HepG2 (cell line): ENCODE data around the gene DNTTIP2. TPM values are rescaled to one million over a fixed set of nuclear protein-coding genes. Genes with fewer than 3 reads are reported as not detected.

Experiments
- ATAC-seq: fragments of 200-7000 bp; cut with Tn5 transposase; 3 replicates; pipeline ENCODE4 v1.9.1; 2020; ENCODE audit warnings: mild to moderate bottlenecking, moderate library complexity
- BruUV-seq: library from RNA; stranded (reverse); fragments of 400-500 nt; replicated peaks from 2 replicates; lab custom pipeline; 2021; lab: Mats Ljungman, UMichigan
- CTCF ChIA-PET: fragments of 300-600 bp; formaldehyde crosslinking; extraction: SDS; loops from one replicate; lab custom pipeline; 2021; ENCODE audit warnings: low total read pairs, inconsistent platforms, low intra/inter-chr PET ratio; lab: Yijun Ruan, JAX
- POLR2A ChIA-PET: fragments of 350-600 bp; sonication (Branson Sonifier 250); formaldehyde crosslinking; loops from one replicate; lab custom pipeline; 2020; ENCODE audit warnings: antibody characterized with exemption, inconsistent platforms; lab: Yijun Ruan, JAX
- DNase-seq: peaks from one replicate; pipeline ENCODE4 v3.0.0-alpha.2; 2015; ENCODE audit warnings: low spot score
- FAIRE-seq: peaks from 3 replicates; lab custom pipeline; 2011; peaks lifted over from hg19 to GRCh38; lab: Jason Lieb, UNC
- H2AFZ ChIP-seq: one replicate; pipeline ENCODE4 v1.6.1; 2011; ENCODE audit warnings: low read length, inconsistent platforms
- H3K27ac ChIP-seq: fragments of 300-600 bp; 3 replicates; pipeline ENCODE4 v1.8.0; 2011; ENCODE audit warnings: mixed run types, mild to moderate bottlenecking, mixed read lengths, low read length, inconsistent platforms; ENCODE audit not compliant: insufficient read depth; ENCODE audit errors: extremely low read length
- H3K27me3 ChIP-seq, 2 experiments: fragments of 200-600 bp in 1 of 2; 2 replicates in 1 of 2; 3 replicates in 1 of 2; pipeline versions ENCODE4 v1.6.0 to v1.8.0; 2011; ENCODE audit warnings: low read length in 2 of 2, mild to moderate bottlenecking in 2 of 2, moderate library complexity in 2 of 2, inconsistent platforms in 1 of 2; ENCODE audit not compliant: insufficient read depth in 2 of 2, control insufficient read depth in 1 of 2
- H3K36me3 ChIP-seq, 2 experiments: fragments of 200-600 bp in 1 of 2; replicated peaks in 1 of 2; 2 replicates in 1 of 2; 3 replicates in 1 of 2; pipeline versions ENCODE4 v1.5.1 to v1.8.0; 2011; ENCODE audit warnings: low read length in 2 of 2, inconsistent platforms in 1 of 2; ENCODE audit not compliant: insufficient read depth in 2 of 2, control insufficient read depth in 1 of 2
- H3K4me1 ChIP-seq: 2 replicates; pipeline ENCODE4 v1.5.1; 2012; ENCODE audit warnings: low read length, inconsistent platforms; ENCODE audit not compliant: insufficient read depth
- H3K4me2 ChIP-seq: 2 replicates; pipeline ENCODE4 v1.6.0; 2011; ENCODE audit warnings: low read depth, low read length, inconsistent platforms
- H3K4me3 ChIP-seq, 3 experiments: fragments of 200-600 bp in 1 of 3; sonication (generic), shearing (Covaris generic) in 1 of 3; replicated peaks in 1 of 3; 2 replicates each; pipeline ENCODE4 v1.5.1; 2011 to 2016; ENCODE audit warnings: low read length in 3 of 3, inconsistent platforms in 2 of 3, low read depth in 2 of 3, mild to moderate bottlenecking in 2 of 3, control low read depth in 1 of 3, mixed read lengths in 1 of 3; ENCODE audit not compliant: insufficient read depth in 1 of 3
- H3K79me2 ChIP-seq: one replicate; pipeline ENCODE4 v1.6.1; 2011; ENCODE audit warnings: low read length, inconsistent platforms; ENCODE audit not compliant: insufficient read depth
- H3K9ac ChIP-seq: 2 replicates; pipeline ENCODE4 v1.6.0; 2011; ENCODE audit warnings: mild to moderate bottlenecking, low read depth, low read length, inconsistent platforms; ENCODE audit not compliant: insufficient read depth
- H3K9me3 ChIP-seq: 2 replicates; pipeline ENCODE4 v1.5.1; 2012; ENCODE audit warnings: mild to moderate bottlenecking, low read length
- H4K20me1 ChIP-seq: 2 replicates; pipeline ENCODE4 v1.6.0; 2011; ENCODE audit warnings: inconsistent platforms, mild to moderate bottlenecking, low read length, moderate library complexity; ENCODE audit not compliant: insufficient read depth
- CEBPG ChIP-seq: IDR thresholded peaks from 2 replicates; pipeline ENCODE4 v1.6.1; 2016
- GMEB1 ChIP-seq: sonication (generic); formaldehyde crosslinking; IDR thresholded peaks from 2 replicates; pipeline ENCODE4 v1.5.1; 2020; ENCODE audit warnings: missing genetic modification reagents, mild to moderate bottlenecking, borderline replicate concordance
- HDAC2 ChIP-seq: sonication (generic); formaldehyde crosslinking; IDR thresholded peaks from 2 replicates; pipeline ENCODE4 v1.4.0; 2020; ENCODE audit warnings: missing genetic modification reagents
- HMGA1 ChIP-seq: sonication (generic); formaldehyde crosslinking; conservative IDR thresholded peaks from 2 replicates; pipeline ENCODE4 v1.4.0; 2020; ENCODE audit warnings: missing genetic modification reagents
- LCORL ChIP-seq, 2 experiments: fragments of 450-650 bp in 1 of 2; sonication (generic) in 1 of 2; formaldehyde crosslinking in 1 of 2; IDR thresholded peaks; 2 replicates each; pipeline versions ENCODE4 v1.5.0 to v1.6.1; 2017 to 2020; ENCODE audit warnings: antibody characterized with exemption in 1 of 2, missing genetic modification reagents in 1 of 2
- NONO ChIP-seq, 2 experiments: fragments of 450-650 bp in 1 of 2; sonication (generic) in 1 of 2; formaldehyde crosslinking in 1 of 2; IDR thresholded peaks in 1 of 2; conservative IDR thresholded peaks in 1 of 2; 2 replicates each; pipeline versions ENCODE4 v1.6.1 to v1.8.0; 2017 to 2022; ENCODE audit warnings: mild to moderate bottlenecking in 1 of 2, missing genetic modification reagents in 1 of 2, moderate library complexity in 1 of 2
- PCBP1 ChIP-seq: fragments of 200-400 bp; formaldehyde crosslinking; IDR thresholded peaks from 2 replicates; pipeline ENCODE4 v1.6.1; 2017; ENCODE audit warnings: mild to moderate bottlenecking, low read depth, low read length, borderline replicate concordance
- TAF15 ChIP-seq: fragments of 200-400 bp; formaldehyde crosslinking; IDR thresholded peaks from one replicate; pipeline ENCODE4 v1.6.1; 2018; ENCODE audit warnings: mild to moderate bottlenecking, low read depth, low read length; ENCODE audit not compliant: poor library complexity, severe bottlenecking
- TMF1 ChIP-seq: sonication (generic); formaldehyde crosslinking; IDR thresholded peaks from 2 replicates; pipeline ENCODE4 v1.8.1; 2022; ENCODE audit warnings: low read depth, missing genetic modification reagents
- ZFAT ChIP-seq: sonication (generic); formaldehyde crosslinking; conservative IDR thresholded peaks from 2 replicates; pipeline ENCODE4 v1.8.1; 2023; ENCODE audit warnings: missing genetic modification reagents, inconsistent platforms
- ZHX2 ChIP-seq, 2 experiments: sonication (generic) in 1 of 2; formaldehyde crosslinking in 1 of 2; IDR thresholded peaks; 2 replicates each; pipeline versions ENCODE4 v1.6.1 to v1.9.0; 2014 to 2022; ENCODE audit warnings: antibody characterized with exemption in 1 of 2, borderline replicate concordance in 1 of 2, inconsistent platforms in 1 of 2, low read depth in 1 of 2, missing genetic modification reagents in 1 of 2
- ZNF335 ChIP-seq: sonication (generic); formaldehyde crosslinking; IDR thresholded peaks from 2 replicates; pipeline ENCODE4 v1.4.0; 2020; ENCODE audit warnings: missing genetic modification reagents
- ZNF510 ChIP-seq: sonication (generic); formaldehyde crosslinking; IDR thresholded peaks from 2 replicates; pipeline ENCODE4 v1.4.0; 2020; ENCODE audit warnings: low read depth, mild to moderate bottlenecking, missing genetic modification reagents
- ZNF549 ChIP-seq: sonication (generic); formaldehyde crosslinking; IDR thresholded peaks from 2 replicates; pipeline ENCODE4 v1.5.0; 2020; ENCODE audit warnings: missing genetic modification reagents
- ZNF768 ChIP-seq: sonication (generic); formaldehyde crosslinking; IDR thresholded peaks from 2 replicates; pipeline ENCODE4 v1.4.0; 2020; ENCODE audit warnings: missing genetic modification reagents
- whole genome bisulfite sequencing: methylation state at CpG from one replicate; pipeline ENCODE4 v1.1.6; 2017; ENCODE audit warnings: low lambda C conversion rate; 5-methylcytosine and 5-hydroxymethylcytosine counted together
- in situ Hi-C: cut with HindIII; loops from 2 replicates; pipeline ENCODE4 v1.10.0; 2017; ENCODE audit warnings: low pct_unique_long_range_greater_than_20kb; ENCODE audit not compliant: extremely low pct_ligation_motif_present
- intact Hi-C: fragments of 100-400 bp; cut with micrococcal nuclease; formaldehyde crosslinking; loops from one replicate; pipeline ENCODE4 v1.10.0; 2022; ENCODE audit not compliant: unreplicated experiment
- polyA plus RNA-seq, 8 experiments: library from polyadenylated mRNA; depleted of rRNA in 3 of 8; stranded (reverse) in 7 of 8; unstranded in 1 of 8; fragments of >200 nt; fragmentation: Illumina TruSeq in 4 of 8; extraction: Trizol in 4 of 8; gene quantifications; 2 replicates each; pipeline versions ENCODE4 v1.2.1 to v1.2.3, GENCODE V29; 2011 to 2016; ENCODE audit warnings: low read depth in 4 of 8, missing spikeins in 1 of 8, mixed read lengths in 1 of 8; ENCODE audit not compliant: insufficient read depth in 1 of 8
- total RNA-seq, 5 experiments: library from RNA; depleted of rRNA; stranded (reverse); fragments of >200 nt; fragmentation: Illumina TruSeq; extraction: Trizol; gene quantifications; 2 replicates each; pipeline ENCODE4 v1.2.3, GENCODE V29; 2016; ENCODE audit warnings: low read depth in 1 of 5
- TF ChIP-seq, protein P1 (sequence below): sonication (generic); formaldehyde crosslinking; IDR thresholded peaks from 2 replicates; pipeline ENCODE4 v1.4.0; 2020; ENCODE audit warnings: missing genetic modification reagents

The DNTTIP2 gene
- total and polyA plus RNA-seq, 2 of the 13 experiments (the other 11 are each of a cell fraction or from before 2014, with no cell fraction given) = 11.4 to 63.3 TPM

GRCh38 chr1:93919780-93920179 is 40.8 kb upstream of the DNTTIP2 start:
- no peak overlapping the region for H3K27ac ChIP-seq
- CTCF ChIA-PET = no interaction called here
- H3K79me2 ChIP-seq = no peaks in the 10 kb centered on the region
- ATAC-seq = no peak
- POLR2A ChIA-PET = no interaction called here
- peaks cover 12% of the 10 kb centered on the region for H3K4me1 ChIP-seq
- no peaks in the 10 kb centered on the region for H3K36me3 ChIP-seq
- no peaks in the 10 kb centered on the region for H3K9me3 ChIP-seq
- H3K9ac ChIP-seq = no peak overlapping the region
- no peak overlapping the region for H3K4me3 ChIP-seq
- intact Hi-C loops (loop anchor here (1.0 kb wide), 1 partner anchor 22 kb away; no protein-coding TSS in a partner anchor), in situ Hi-C loops (no loop called here)
- no peak overlapping the region for H3K4me2 ChIP-seq
- no peak for FAIRE-seq
- H2AFZ ChIP-seq = no peak overlapping the region
- 5% methylated on average over 1 of the region's 1 CpG for WGBS
- BruUV-seq = no TSS peak
- no peaks in the 10 kb centered on the region for H4K20me1 ChIP-seq
- H3K27me3 ChIP-seq = no peaks in the 10 kb centered on the region; a peak in 1 of 5 replicates
- DNase-seq = no peak
- TF ChIP-seq ZFAT (no peak), NONO (IDR thresholded peaks at IDR 0.05) (no peak), NONO (CRISPR knock-in tag; conservative IDR thresholded peaks at IDR 0.05) (no peak), ZNF768 (CRISPR knock-in tag) (no peak), ZNF335 (no peak), GMEB1 (no peak), CEBPG (no peak), TAF15 (no peak), HDAC2 (CRISPR knock-in tag) (no peak), ZNF510 (CRISPR knock-in tag) (no peak), ZNF549 (CRISPR knock-in tag) (no peak), ZHX2 (IDR thresholded peaks at IDR 0.05; ENCODE audit: low read depth) (no peak), ZHX2 (CRISPR knock-in tag; IDR thresholded peaks at IDR 0.05; ENCODE audit: borderline replicate concordance) (no peak), PCBP1 (no peak), TMF1 (CRISPR knock-in tag) (no peak), LCORL (IDR thresholded peaks at IDR 0.05) (no peak), LCORL (CRISPR knock-in tag; IDR thresholded peaks at IDR 0.05) (no peak), HMGA1 (CRISPR knock-in tag) (no peak)
- TF ChIP-seq, protein P1, sequence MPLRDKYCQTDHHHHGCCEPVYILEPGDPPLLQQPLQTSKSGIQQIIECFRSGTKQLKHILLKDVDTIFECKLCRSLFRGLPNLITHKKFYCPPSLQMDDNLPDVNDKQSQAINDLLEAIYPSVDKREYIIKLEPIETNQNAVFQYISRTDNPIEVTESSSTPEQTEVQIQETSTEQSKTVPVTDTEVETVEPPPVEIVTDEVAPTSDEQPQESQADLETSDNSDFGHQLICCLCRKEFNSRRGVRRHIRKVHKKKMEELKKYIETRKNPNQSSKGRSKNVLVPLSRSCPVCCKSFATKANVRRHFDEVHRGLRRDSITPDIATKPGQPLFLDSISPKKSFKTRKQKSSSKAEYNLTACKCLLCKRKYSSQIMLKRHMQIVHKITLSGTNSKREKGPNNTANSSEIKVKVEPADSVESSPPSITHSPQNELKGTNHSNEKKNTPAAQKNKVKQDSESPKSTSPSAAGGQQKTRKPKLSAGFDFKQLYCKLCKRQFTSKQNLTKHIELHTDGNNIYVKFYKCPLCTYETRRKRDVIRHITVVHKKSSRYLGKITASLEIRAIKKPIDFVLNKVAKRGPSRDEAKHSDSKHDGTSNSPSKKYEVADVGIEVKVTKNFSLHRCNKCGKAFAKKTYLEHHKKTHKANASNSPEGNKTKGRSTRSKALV = no peak
